Transverse colon (tissue), 4 donors: ENCODE results near the gene CHD6. TPM values are rescaled to one million over a fixed set of nuclear protein-coding genes. Genes with fewer than 3 reads are reported as not detected.

Experiments used
- DNase-seq: peaks from one replicate; pipeline ENCODE4 v3.0.0-alpha.2; 2019
- H3K27ac ChIP-seq, 4 donors: fragments of 200-600 bp; sonication (generic); 2 replicates each; pipeline ENCODE4 v1.5.1; 2016 to 2018; ENCODE audit warnings: inconsistent platforms in 4 of 4
- H3K27me3 ChIP-seq: fragments of 200-600 bp; sonication (generic); 2 replicates; pipeline ENCODE4 v1.5.1; 2017; ENCODE audit warnings: inconsistent platforms
- H3K36me3 ChIP-seq, 4 donors: fragments of 200-600 bp; sonication (generic); 2 replicates each; pipeline ENCODE4 v1.5.1; 2017 to 2019; ENCODE audit warnings: inconsistent platforms in 4 of 4
- H3K4me1 ChIP-seq, 4 donors: fragments of 200-600 bp; sonication (generic); 2 replicates each; pipeline ENCODE4 v1.5.1; 2017 to 2020; ENCODE audit warnings: inconsistent platforms in 4 of 4
- H3K4me3 ChIP-seq, 4 donors: fragments of 200-600 bp; sonication (generic); 1 replicate in 1 of 4; 2 replicates in 3 of 4; pipeline versions ENCODE4 v1.5.1 to v1.6.1; 2017 to 2019; ENCODE audit warnings: inconsistent platforms in 4 of 4
- H3K9me3 ChIP-seq, 2 donors: fragments of 200-600 bp; sonication (generic); 2 replicates each; pipeline ENCODE4 v1.5.1; 2017 to 2019; ENCODE audit warnings: inconsistent platforms in 2 of 2
- CTCF ChIP-seq, 5 experiments: fragments of 200-600 bp in 3 of 5; fragments of 450-650 bp in 2 of 5; sonication (generic) in 3 of 5; IDR thresholded peaks; 1 replicate in 2 of 5; 2 replicates in 3 of 5; pipeline ENCODE4 v1.5.1; 2016 to 2017; ENCODE audit warnings: antibody characterized with exemption in 5 of 5, inconsistent platforms in 3 of 5, mild to moderate bottlenecking in 2 of 5, moderate library complexity in 1 of 5
- EP300 ChIP-seq: sonication (generic); formaldehyde crosslinking; IDR thresholded peaks from one replicate; pipeline ENCODE4 v1.6.1; 2017; ENCODE audit warnings: antibody characterized with exemption, low read depth
- POLR2A ChIP-seq: fragments of 450-650 bp; IDR thresholded peaks from one replicate; pipeline ENCODE4 v1.6.1; 2016; ENCODE audit warnings: antibody characterized with exemption, mild to moderate bottlenecking, moderate library complexity
- POLR2AphosphoS5 ChIP-seq, 3 donors: sonication (generic); formaldehyde crosslinking; IDR thresholded peaks; one replicate each; pipeline ENCODE4 v1.6.1; 2016; ENCODE audit warnings: antibody characterized with exemption in 3 of 3
- WGBS, 2 donors: methylation state at CpG; one replicate each; pipeline ENCODE4 v1.1.5; 2018; ENCODE audit warnings: low coverage in 1 of 2; 5-methylcytosine and 5-hydroxymethylcytosine counted together
- in situ Hi-C, 4 donors: fragments of 200-750 bp; cut with MboI; loops; one replicate each; pipeline versions ENCODE4 v1.15.0 to v1.15.1; 2017; ENCODE audit warnings: low sequenced_read_pairs in 3 of 4, low pct_ligation_motif_present in 1 of 4, low pct_unique_long_range_greater_than_20kb in 1 of 4
- intact Hi-C: fragments of 100-400 bp; cut with DNase I; formaldehyde crosslinking; loops from one replicate; pipeline ENCODE4 v1.15.1; 2023; ENCODE audit warnings: low total_unique reads
- total RNA-seq, 4 donors: library from RNA; depleted of rRNA; stranded (reverse); fragments of >200 nt; gene quantifications; one replicate each; pipeline ENCODE4 v1.1.0, GENCODE V29; 2016

Gene CHD6
- total RNA-seq, 4 donors from 2014 or later: 27.3 to 42.1 (median 27.9) TPM

GRCh38 chr20:41367393-41367695 is 250.8 kb downstream of the CHD6 start:
- Histone ChIP-seq H3K27ac (no peak overlapping the region), H3K4me1 (peaks cover 5 to 11% (median 9%) of the 10 kb centered on the region in 4 donors), H3K27me3 (peaks cover 54% of the 10 kb centered on the region), H3K4me3 (no peak overlapping the region), H3K36me3 (no peaks in the 10 kb centered on the region), H3K9me3 (no peaks in the 10 kb centered on the region)
- 70 to 74% methylated on average over 3 to 13 of the region's 13 CpGs for WGBS, 2 donors
- intact Hi-C loops (no loop called here), in situ Hi-C loops (no loop called here)
- no peak for DNase-seq
- TF ChIP-seq POLR2A: no peak
- TF ChIP-seq POLR2AphosphoS5 (IDR thresholded peaks at IDR 0.05): no peak
- no peak for TF ChIP-seq CTCF (IDR thresholded peaks at IDR 0.05)
- no peak for TF ChIP-seq EP300

- in situ Hi-C loops: no loop called here
- WGBS, 2 donors: 23% methylated on average over 28 of the region's 93 CpGs; no CpG with 5 or more reads in 1 of the 2 donors
- H3K4me3 ChIP-seq: peak within 1 kb of the TSS in 3 of 4 donors; percentile 23 to 48 (median 32)
Observed at GRCh38 chr20:41366546-41367392, 251.4 kb downstream of the CHD6 start, which contains the start of gene EMILIN3. Gene EMILIN3 (minus strand): TSS chr20:41366818. CDS start chr20:41366634, 184 bp downstream.

GRCh38 chr20:41365777-41366545 is 252.2 kb downstream of the CHD6 start:
- WGBS, 2 donors: 12% methylated on average over 39 of the region's 76 CpGs; no CpG with 5 or more reads in 1 of the 2 donors
- H3K4me1 ChIP-seq: peaks cover 5 to 11% (median 9%) of the 10 kb centered on the region in 4 donors
- peaks cover 54% of the 10 kb centered on the region for H3K27me3 ChIP-seq
- peak overlapping the region in 3 of 4 donors; percentile 23 to 48 (median 32) for H3K4me3 ChIP-seq
- DNase-seq: no peak
- H3K9me3 ChIP-seq: no peaks in the 10 kb centered on the region
- no peak overlapping the region for H3K27ac ChIP-seq
- H3K36me3 ChIP-seq: no peaks in the 10 kb centered on the region
- intact Hi-C loops: loop anchor here (2.0 kb wide), 1 partner anchor 21 kb away; no protein-coding TSS in a partner anchor
- TF ChIP-seq EP300 (no peak), POLR2AphosphoS5 (IDR thresholded peaks at IDR 0.05) (no peak), POLR2A (no peak), CTCF (IDR thresholded peaks at IDR 0.05) (no peak)
- in situ Hi-C loops: no loop called here

More at GRCh38 chr20:41366546-41367392, 251.4 kb downstream of the CHD6 start, which contains the start of gene EMILIN3:
- no peaks in the 10 kb centered on the region for H3K9me3 ChIP-seq
- TF ChIP-seq POLR2AphosphoS5 (IDR thresholded peaks at IDR 0.05): no peak
- no peak for TF ChIP-seq EP300
- no peak for TF ChIP-seq POLR2A
- TF ChIP-seq CTCF (IDR thresholded peaks at IDR 0.05): no peak
- intact Hi-C loops: no loop called here
- H3K4me1 ChIP-seq: peaks cover 5 to 11% (median 9%) of the 10 kb centered on the region in 4 donors
- H3K27me3 ChIP-seq: peaks cover 54% of the 10 kb centered on the region
- DNase-seq: no peak
- no peaks in the 10 kb centered on the region for H3K36me3 ChIP-seq
- H3K27ac ChIP-seq: no peak within 1 kb of the TSS
